NB4 (cell line): ENCODE results near the gene ANKDD1A.

ENCODE experiments used
- DNase-seq: peaks from one replicate; pipeline ENCODE4 v3.0.0; 2010; ENCODE audit warnings: low read depth
- H3K4me3 ChIP-seq: one replicate; pipeline ENCODE4 v1.5.1; 2011; ENCODE audit warnings: mild to moderate bottlenecking, low read depth, low read length, moderate library complexity
- MAX ChIP-seq: IDR thresholded peaks from 2 replicates; pipeline ENCODE4 v1.6.1; 2011; ENCODE audit warnings: low read depth, low read length
- MYC ChIP-seq: IDR thresholded peaks from 2 replicates; pipeline ENCODE4 v1.6.1; 2011; ENCODE audit warnings: low read depth, low read length
- POLR2A ChIP-seq: IDR thresholded peaks from 2 replicates; pipeline ENCODE4 v1.6.1; 2011; ENCODE audit warnings: mild to moderate bottlenecking; ENCODE audit not compliant: insufficient read length; ENCODE audit errors: extremely low read depth
- TF ChIP-seq, protein P1 (sequence below): IDR thresholded peaks from one replicate; pipeline ENCODE4 v1.5.1; 2012; ENCODE audit warnings: low read depth, low read length

The ANKDD1A gene

GRCh38 chr15:64923546-64923945 lies 11.8 kb downstream of the ANKDD1A start:
- TF ChIP-seq, protein P1, sequence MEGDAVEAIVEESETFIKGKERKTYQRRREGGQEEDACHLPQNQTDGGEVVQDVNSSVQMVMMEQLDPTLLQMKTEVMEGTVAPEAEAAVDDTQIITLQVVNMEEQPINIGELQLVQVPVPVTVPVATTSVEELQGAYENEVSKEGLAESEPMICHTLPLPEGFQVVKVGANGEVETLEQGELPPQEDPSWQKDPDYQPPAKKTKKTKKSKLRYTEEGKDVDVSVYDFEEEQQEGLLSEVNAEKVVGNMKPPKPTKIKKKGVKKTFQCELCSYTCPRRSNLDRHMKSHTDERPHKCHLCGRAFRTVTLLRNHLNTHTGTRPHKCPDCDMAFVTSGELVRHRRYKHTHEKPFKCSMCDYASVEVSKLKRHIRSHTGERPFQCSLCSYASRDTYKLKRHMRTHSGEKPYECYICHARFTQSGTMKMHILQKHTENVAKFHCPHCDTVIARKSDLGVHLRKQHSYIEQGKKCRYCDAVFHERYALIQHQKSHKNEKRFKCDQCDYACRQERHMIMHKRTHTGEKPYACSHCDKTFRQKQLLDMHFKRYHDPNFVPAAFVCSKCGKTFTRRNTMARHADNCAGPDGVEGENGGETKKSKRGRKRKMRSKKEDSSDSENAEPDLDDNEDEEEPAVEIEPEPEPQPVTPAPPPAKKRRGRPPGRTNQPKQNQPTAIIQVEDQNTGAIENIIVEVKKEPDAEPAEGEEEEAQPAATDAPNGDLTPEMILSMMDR = no peak
- no peak for TF ChIP-seq MAX
- no peak for TF ChIP-seq POLR2A
- no peak for TF ChIP-seq MYC
- DNase-seq = no peak
- H3K4me3 ChIP-seq = no peak overlapping the region

GRCh38 chr15:64925335-64926330 lies 13.9 kb downstream of the ANKDD1A start:
- TF ChIP-seq, protein P1 = no peak
- TF ChIP-seq MAX (no peak), MYC (no peak), POLR2A (no peak)
- peak; percentile 38 for DNase-seq
- no peak overlapping the region for H3K4me3 ChIP-seq

GRCh38 chr15:64926661-64927060 lies 15.0 kb downstream of the ANKDD1A start:
- TF ChIP-seq, protein P1 = no peak
- H3K4me3 ChIP-seq = no peak overlapping the region
- no peak for DNase-seq

DNA sequence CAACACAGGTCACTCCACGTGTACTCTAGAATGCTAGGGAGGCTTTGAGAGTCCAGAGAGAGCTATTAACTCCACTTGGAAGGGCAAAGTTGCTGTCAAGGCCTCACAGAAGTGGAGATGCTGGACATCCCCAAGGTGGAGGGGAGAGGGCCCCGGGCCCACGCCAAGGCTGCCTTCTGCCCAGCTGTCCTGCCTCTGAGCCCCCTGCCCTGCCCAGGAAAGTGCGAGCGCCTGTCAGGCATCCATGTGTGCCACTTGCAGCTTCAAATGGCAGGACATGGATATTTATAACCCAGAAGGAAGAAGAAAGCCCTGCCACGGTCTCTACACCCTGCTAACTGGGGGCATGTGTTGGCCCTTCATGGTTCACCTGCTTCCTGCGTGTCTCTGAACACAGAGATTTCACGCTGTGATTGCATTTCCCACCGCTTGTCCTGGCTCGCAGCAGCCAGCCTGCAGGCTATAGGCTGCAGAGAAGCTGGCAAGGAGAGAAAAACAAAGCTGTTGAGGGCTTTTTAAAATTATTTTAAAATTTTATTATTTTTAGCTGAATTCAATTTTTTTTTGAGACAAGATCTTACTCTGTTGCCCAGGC lies 17.0 kb downstream of the ANKDD1A start:
- H3K4me3 ChIP-seq = no peak overlapping the region
- DNase-seq = no peak
- TF ChIP-seq MYC (no peak), MAX (no peak), POLR2A (no peak)
- TF ChIP-seq, protein P1 = no peak

GRCh38 chr15:64930019-64930652 lies 18.4 kb downstream of the ANKDD1A start:
- no peak for TF ChIP-seq POLR2A
- TF ChIP-seq, protein P1 = no peak
- DNase-seq = no peak
- H3K4me3 ChIP-seq = no peak overlapping the region
